Gastroesophageal sphincter (tissue), 3 donors: Measurements from ENCODE around the gene PATL1.

ENCODE experiments used
- CTCF ChIP-seq, 4 experiments: fragments of 200-600 bp in 2 of 4; fragments of 450-650 bp in 2 of 4; sonication (generic) in 1 of 4; IDR thresholded peaks; one replicate each; pipeline ENCODE4 v1.5.1; 2017 to 2019; ENCODE audit warnings: antibody characterized with exemption in 4 of 4, mild to moderate bottlenecking in 2 of 4, moderate library complexity in 2 of 4
- EP300 ChIP-seq: sonication (generic); formaldehyde crosslinking; IDR thresholded peaks from one replicate; pipeline ENCODE4 v1.6.1; 2017; ENCODE audit warnings: antibody characterized with exemption, mild to moderate bottlenecking
- POLR2A ChIP-seq, 2 donors: fragments of 450-650 bp; IDR thresholded peaks; one replicate each; pipeline ENCODE4 v1.6.1; 2017; ENCODE audit warnings: antibody characterized with exemption in 2 of 2, mild to moderate bottlenecking in 2 of 2, moderate library complexity in 1 of 2

- no peak for TF ChIP-seq POLR2A (IDR thresholded peaks at IDR 0.05)
- TF ChIP-seq CTCF (IDR thresholded peaks at IDR 0.05): no peak
- TF ChIP-seq EP300: no peak
Measured at GRCh38 chr11:59678813-59679165, 10.0 kb upstream of the PATL1 start.
